ENCODE data around the gene EDDM13.

EDDM13 gene

GRCh38 chr19:56272161-56272798, at the start of gene EDDM13:
TSS of gene EDDM13 (plus strand) at chr19:56272748. CDS start at chr19:56272835, 87 bp downstream.
- TF ChIP-seq GATA3 (IDR thresholded peaks at IDR 0.05; ENCODE audit: low read depth, low read length), result no peak
- TF ChIP-seq GATA2 (IDR thresholded peaks at IDR 0.05; ENCODE audit: low read depth, low read length), result peak; percentile 45; the same call in 1 of the 2 replicates

GRCh38 chr19:56222901-56223300, 49.6 kb upstream of the EDDM13 start:
- TF ChIP-seq GATA3 (IDR thresholded peaks at IDR 0.05; ENCODE audit: low read depth, low read length) (no peak), GATA2 (IDR thresholded peaks at IDR 0.05; ENCODE audit: low read depth, low read length) (no peak)

DNA sequence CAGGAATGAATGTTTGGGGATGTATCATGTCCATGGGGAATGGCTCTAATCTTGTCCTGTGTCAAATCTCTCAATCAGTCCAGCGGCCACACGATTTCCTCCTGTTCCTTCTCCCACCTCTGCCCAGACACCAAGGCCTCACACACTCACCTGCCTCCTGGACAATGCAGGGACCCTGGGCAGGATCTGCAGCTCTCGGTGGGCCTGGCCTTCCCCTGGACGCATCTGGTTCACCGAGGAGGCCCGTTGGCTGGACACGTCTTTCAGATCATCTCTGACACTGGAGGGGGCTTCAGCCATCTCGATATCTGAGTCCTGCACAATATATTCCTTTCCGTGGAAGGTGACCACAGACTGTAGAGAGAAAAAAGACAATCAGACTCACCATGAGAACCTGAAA, 49.1 kb upstream of the EDDM13 start:
- TF ChIP-seq GATA2 (IDR thresholded peaks at IDR 0.05; ENCODE audit: low read depth, low read length) (no peak), GATA3 (IDR thresholded peaks at IDR 0.05; ENCODE audit: low read depth, low read length) (no peak)

DNA sequence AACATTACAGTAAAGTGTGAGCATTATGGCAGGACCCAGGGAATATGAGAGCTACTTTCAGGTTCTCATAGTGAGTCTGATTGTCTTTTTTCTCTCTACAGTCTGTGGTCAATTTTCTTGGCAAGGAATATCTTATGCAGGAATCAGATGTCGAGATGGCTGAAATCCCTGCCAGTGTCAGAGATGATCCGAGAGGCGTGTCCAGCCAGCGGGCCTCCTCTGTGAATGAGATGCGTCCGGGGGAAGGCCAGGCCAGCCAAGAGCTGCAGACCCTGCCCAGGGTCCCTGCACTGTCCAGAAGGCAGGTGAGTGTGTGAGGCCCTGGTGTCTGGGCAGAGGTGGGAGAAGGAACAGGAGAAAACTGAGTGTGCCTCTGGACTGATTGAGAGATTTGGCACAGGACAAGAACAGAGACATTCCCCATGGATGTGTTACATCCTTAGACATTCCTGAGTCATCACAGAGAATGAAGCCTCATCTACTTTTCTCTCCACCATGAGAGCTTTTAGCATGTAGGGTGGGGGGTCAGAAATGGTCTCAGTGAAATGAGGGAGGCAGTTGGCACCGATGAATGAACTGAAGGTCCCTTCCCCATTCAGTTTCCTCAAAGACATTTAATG, 27.3 kb upstream of the EDDM13 start:
- TF ChIP-seq GATA3 (IDR thresholded peaks at IDR 0.05; ENCODE audit: low read depth, low read length) (no peak), GATA2 (IDR thresholded peaks at IDR 0.05; ENCODE audit: low read depth, low read length) (no peak)

- TF ChIP-seq GATA3 (IDR thresholded peaks at IDR 0.05; ENCODE audit: low read depth, low read length) (no peak), GATA2 (IDR thresholded peaks at IDR 0.05; ENCODE audit: low read depth, low read length) (no peak)
Measured at GRCh38 chr19:56252699-56253422, 19.7 kb upstream of the EDDM13 start.

DNA sequence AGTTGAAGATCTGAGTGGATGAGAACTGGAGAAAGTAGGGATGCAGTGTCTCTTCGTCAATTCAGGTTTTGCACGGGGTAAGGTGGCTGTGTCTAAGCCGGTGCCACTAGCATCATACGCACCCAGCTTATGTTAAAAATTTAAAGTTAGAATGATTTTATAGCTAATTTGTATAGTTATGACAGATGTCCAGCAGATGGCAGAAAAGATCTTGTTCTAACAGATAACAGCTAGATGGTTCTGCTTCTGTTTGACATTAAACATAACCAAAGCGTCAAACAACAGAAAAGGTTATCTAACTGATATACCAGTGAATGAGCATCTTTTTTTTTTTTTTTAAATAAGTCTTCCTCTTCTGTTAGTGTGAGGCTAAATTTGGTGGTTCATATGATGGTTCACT, 18.8 kb upstream of the EDDM13 start:
- TF ChIP-seq GATA3 (IDR thresholded peaks at IDR 0.05; ENCODE audit: low read depth, low read length) (no peak), GATA2 (IDR thresholded peaks at IDR 0.05; ENCODE audit: low read depth, low read length) (no peak)

DNA sequence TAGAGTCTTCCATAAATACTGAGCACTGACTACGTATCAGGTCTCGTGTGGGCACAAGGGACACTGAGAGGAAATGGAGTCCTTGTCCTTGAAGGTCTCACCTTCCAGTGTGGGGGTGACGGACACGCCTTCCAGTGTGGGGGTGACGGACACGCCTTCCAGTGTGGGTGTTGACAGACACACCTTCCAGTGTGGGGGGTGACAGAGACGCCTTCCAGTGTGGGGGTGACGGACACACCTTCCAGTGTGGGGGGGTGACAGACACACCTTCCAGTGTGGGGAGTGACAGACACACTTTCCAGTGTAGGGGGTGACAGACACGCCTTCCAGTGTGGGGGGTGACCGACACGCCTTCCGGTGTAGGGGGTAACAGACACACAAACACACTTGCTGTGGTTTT, 14.3 kb upstream of the EDDM13 start:
- no peak for TF ChIP-seq GATA3 (IDR thresholded peaks at IDR 0.05; ENCODE audit: low read depth, low read length)
- TF ChIP-seq GATA2 (IDR thresholded peaks at IDR 0.05; ENCODE audit: low read depth, low read length), result no peak

GRCh38 chr19:56261145-56261544, 11.4 kb upstream of the EDDM13 start:
- TF ChIP-seq GATA2 (IDR thresholded peaks at IDR 0.05; ENCODE audit: low read depth, low read length) (peak; percentile 71), GATA3 (IDR thresholded peaks at IDR 0.05; ENCODE audit: low read depth, low read length) (no peak; the same call in 1 of the 2 replicates)

GRCh38 chr19:56263319-56263718, 9.2 kb upstream of the EDDM13 start:
- TF ChIP-seq GATA2 (IDR thresholded peaks at IDR 0.05; ENCODE audit: low read depth, low read length), result no peak
- TF ChIP-seq GATA3 (IDR thresholded peaks at IDR 0.05; ENCODE audit: low read depth, low read length), result no peak

GRCh38 chr19:56266051-56266450, 6.5 kb upstream of the EDDM13 start:
- no peak for TF ChIP-seq GATA2 (IDR thresholded peaks at IDR 0.05; ENCODE audit: low read depth, low read length)
- no peak for TF ChIP-seq GATA3 (IDR thresholded peaks at IDR 0.05; ENCODE audit: low read depth, low read length)

GRCh38 chr19:56269348-56269747, 3.2 kb upstream of the EDDM13 start:
- TF ChIP-seq GATA3 (IDR thresholded peaks at IDR 0.05; ENCODE audit: low read depth, low read length) (no peak), GATA2 (IDR thresholded peaks at IDR 0.05; ENCODE audit: low read depth, low read length) (no peak)

DNA sequence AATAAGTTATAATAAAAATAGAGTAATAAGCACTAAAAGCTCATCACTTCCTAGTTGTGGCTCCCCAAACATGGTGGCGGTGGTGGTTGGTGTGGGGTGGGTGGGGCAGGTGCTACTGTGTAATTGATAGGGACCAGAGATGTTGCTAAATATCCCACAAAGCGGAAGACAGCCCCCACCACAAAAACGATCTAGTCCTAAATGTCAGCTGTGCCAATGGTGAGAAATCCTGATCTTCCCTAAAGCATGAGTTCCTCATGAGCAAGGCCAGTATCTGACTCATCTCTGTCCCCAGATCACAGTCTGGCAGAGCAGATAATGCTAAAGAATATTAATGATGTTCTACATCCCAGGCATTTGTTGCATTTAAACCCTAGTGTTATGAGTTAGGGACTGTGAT, 1.9 kb upstream of the EDDM13 start:
- TF ChIP-seq GATA3 (IDR thresholded peaks at IDR 0.05; ENCODE audit: low read depth, low read length) (no peak), GATA2 (IDR thresholded peaks at IDR 0.05; ENCODE audit: low read depth, low read length) (no peak)

DNA sequence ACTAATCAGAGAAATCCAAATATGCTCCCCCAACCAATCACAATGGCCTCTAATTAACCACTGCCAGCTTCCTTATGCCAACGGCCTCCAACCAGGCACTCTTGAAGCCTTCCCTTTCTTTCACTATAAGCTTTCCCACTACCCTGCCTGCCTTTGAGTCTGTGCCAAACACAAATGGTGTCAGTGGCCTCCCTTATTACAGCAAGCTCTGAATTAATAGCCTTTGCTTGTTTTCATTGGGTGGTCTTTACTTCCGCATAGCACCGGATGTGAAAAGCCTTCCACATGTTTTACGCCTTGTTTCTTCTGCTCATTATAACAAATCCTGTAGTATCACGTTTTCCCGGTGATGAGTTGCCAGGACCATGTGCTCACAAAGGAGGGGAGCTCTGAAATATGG, 1.4 kb upstream of the EDDM13 start:
- TF ChIP-seq GATA3 (IDR thresholded peaks at IDR 0.05; ENCODE audit: low read depth, low read length), result no peak
- no peak for TF ChIP-seq GATA2 (IDR thresholded peaks at IDR 0.05; ENCODE audit: low read depth, low read length)

- TF ChIP-seq GATA2 (IDR thresholded peaks at IDR 0.05; ENCODE audit: low read depth, low read length) (no peak), GATA3 (IDR thresholded peaks at IDR 0.05; ENCODE audit: low read depth, low read length) (no peak)
Measured at GRCh38 chr19:56273563-56274117, 1.1 kb downstream of the EDDM13 start.
